Measurements from ENCODE around the gene PERCC1.
"Not testable (repeated sequence)": the region's sequence is repeated elsewhere in the genome, so short reads cannot be mapped to it uniquely, and the experiment has no call there.

PERCC1 gene

DNA sequence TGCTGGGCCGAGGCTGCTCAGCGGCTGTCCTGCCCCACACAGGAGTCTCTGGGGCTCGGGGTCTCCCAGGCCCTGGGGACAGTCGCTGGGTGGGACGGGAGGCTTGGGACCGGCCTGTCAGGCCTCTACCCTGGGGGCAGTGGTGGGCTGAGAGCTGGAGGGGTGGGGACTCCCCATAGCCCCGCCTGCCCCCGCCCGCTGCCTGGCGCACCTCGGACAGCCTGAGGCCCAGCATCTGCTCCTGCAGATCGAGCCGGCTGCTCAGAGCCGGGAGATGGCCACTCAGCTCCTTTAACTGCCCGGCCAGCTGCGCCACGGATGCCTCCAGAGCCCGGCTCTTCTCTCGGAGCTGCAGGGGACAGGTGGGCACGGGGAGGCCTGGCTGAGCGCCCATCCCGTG, 6.7 kb downstream of the PERCC1 start:
- H3K36me3 ChIP-seq (ENCODE audit: control insufficient read depth in 1 of 2, insufficient read depth in 2 of 2, low read length in 2 of 2), result no peaks in the 10 kb centered on the region
- H3K27ac ChIP-seq (ENCODE audit: low read length), result no peak overlapping the region
- H3K4me1 ChIP-seq (ENCODE audit: control insufficient read depth in 1 of 2, insufficient read depth in 2 of 2, low read length in 2 of 2), result no peaks in the 10 kb centered on the region
- no peaks in the 10 kb centered on the region for H3K9me3 ChIP-seq (ENCODE audit: control insufficient read depth in 1 of 2, low read length in 2 of 2)
- no peak overlapping the region for H3K4me3 ChIP-seq (ENCODE audit: low read depth in 1 of 2, low read length in 2 of 2)
- H3K27me3 ChIP-seq (ENCODE audit: low read depth, low read length), result no peaks in the 10 kb centered on the region

DNA sequence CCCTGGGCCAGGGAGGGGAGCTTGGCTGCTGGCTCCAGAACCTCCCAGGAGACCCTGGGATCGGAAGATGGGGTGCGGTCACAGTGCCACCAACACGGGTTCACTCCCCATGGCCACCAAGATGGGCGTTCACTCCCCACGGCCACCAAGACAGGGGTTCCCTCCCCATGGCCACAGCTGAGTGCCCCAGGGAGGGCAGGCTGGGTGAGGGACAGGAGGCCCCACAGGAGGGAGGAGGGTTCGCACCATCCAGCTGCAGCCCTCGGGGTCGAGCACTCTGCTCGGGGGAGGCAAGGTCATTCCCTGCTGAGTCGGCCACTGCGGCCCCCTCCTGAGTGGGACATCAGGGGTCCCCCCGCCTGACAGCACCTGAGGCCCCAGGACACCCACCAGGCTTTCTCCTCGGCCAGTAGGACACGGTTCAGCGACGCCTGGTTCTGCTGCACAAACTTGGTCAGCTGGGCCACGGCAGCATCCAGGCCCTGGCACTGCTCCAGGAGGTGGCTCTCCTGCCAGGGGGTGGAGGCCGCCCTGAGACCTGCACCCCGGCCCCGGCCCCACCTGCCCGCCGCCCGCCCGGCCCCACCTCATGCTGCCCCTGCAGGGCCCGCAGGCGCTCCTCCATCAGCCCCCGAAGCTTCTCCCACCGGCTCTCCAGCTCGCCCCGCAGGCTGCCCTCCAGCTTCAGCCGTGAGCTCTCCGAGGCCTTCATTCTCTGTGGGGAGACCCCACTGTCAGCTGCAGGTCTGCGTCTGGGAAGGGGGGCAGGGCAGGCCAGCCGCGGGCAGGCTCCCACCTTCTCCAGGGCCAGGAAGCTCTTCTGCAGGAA, 7.6 kb downstream of the PERCC1 start:
- no peaks in the 10 kb centered on the region for H3K4me1 ChIP-seq (ENCODE audit: control insufficient read depth in 1 of 2, insufficient read depth in 2 of 2, low read length in 2 of 2)
- no peaks in the 10 kb centered on the region for H3K36me3 ChIP-seq (ENCODE audit: control insufficient read depth in 1 of 2, insufficient read depth in 2 of 2, low read length in 2 of 2)

DNA sequence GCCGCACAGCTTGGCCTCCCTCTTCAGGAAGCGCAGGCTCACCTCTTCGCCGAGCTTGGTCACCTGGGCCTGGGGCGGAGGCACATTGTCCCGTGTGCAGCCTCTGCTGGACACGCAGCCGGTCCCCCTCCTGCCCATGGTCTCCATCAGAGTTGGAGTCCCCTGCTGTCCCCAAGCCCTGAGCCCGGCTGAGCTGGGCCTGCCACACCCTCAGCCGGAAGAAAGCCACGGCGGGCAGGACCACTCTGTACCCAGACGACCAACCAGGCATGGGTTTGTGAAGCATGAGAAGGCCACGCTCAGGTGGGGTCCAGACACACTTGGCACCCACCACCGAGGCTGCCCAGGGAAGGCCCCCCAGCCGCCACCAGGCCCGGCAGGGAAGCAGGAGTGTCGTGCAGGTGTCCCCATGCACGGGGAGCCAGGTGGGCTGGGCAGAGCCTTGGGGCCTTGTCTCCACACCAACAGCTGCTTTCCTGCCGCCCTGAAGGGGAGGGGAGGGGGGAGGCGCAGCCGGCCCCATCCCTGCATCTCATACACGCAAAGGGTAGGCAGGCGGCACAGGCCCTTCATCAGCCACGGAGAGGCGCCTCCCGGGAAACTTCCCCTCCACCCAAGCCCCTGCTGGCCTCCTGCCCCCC, 8.3 kb downstream of the PERCC1 start:
- Histone ChIP-seq H3K9me3 (ENCODE audit: control insufficient read depth in 1 of 2, low read length in 2 of 2) (no peaks in the 10 kb centered on the region), H3K4me1 (ENCODE audit: control insufficient read depth in 1 of 2, insufficient read depth in 2 of 2, low read length in 2 of 2) (no peaks in the 10 kb centered on the region), H3K27me3 (ENCODE audit: low read depth, low read length) (no peaks in the 10 kb centered on the region), H3K36me3 (ENCODE audit: control insufficient read depth in 1 of 2, insufficient read depth in 2 of 2, low read length in 2 of 2) (no peaks in the 10 kb centered on the region), H3K27ac (ENCODE audit: low read length) (no peak overlapping the region), H3K4me3 (ENCODE audit: low read depth in 1 of 2, low read length in 2 of 2) (no peak overlapping the region)

More for the DNA sequence above, 7.6 kb downstream of the PERCC1 start:
- Histone ChIP-seq H3K27ac (ENCODE audit: low read length) (no peak overlapping the region), H3K4me3 (ENCODE audit: low read depth in 1 of 2, low read length in 2 of 2) (no peak overlapping the region), H3K9me3 (ENCODE audit: control insufficient read depth in 1 of 2, low read length in 2 of 2) (no peaks in the 10 kb centered on the region), H3K27me3 (ENCODE audit: low read depth, low read length) (no peaks in the 10 kb centered on the region)

DNA sequence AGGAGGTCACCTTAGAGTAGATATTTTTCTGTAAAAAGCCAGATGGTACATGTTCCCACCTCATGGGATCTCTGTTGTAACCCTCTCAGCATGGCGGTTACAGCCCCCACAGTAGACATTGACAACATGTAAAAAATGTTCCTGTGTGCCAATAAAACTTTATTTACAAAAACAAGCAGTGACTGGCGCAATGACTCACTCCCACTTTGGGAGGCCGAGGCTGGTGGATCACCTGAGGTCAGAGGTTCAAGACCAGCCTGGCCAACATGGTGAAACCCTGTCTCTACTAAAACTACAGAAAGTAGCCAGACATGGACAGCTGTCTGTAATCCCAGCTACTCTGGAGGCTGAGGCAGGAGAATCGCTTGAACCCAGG, 8.8 kb downstream of the PERCC1 start:
- H3K9me3 ChIP-seq (ENCODE audit: control insufficient read depth in 1 of 2, low read length in 2 of 2); H3K36me3 ChIP-seq (ENCODE audit: control insufficient read depth in 1 of 2, insufficient read depth in 2 of 2, low read length in 2 of 2): not testable (repeated sequence)

DNA sequence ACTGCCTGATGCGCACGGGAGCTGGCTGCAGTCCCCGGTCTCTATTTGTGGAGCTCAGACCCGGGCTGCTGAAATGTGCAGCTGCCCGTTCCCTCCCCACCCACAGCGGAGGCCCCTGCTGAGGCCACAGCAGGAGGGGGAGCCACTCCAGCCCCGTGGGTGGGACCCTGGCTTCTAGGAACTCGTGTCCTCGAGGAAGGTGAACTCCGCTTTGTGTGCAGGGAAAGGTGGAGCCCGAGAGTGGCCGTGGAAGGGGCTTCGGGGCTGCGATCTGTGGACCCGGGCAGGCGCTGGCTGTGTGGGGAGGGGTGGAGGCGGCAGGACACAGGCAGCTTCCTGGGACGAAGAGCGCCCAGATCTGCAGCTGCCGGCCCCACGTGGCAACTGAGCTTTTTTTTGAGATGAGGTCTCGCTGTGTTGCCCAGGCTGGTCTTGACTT, 10.5 kb downstream of the PERCC1 start:
- no peaks in the 10 kb centered on the region for H3K4me1 ChIP-seq (ENCODE audit: control insufficient read depth in 1 of 2, insufficient read depth in 2 of 2, low read length in 2 of 2)
- H3K36me3 ChIP-seq (ENCODE audit: control insufficient read depth in 1 of 2, insufficient read depth in 2 of 2, low read length in 2 of 2), result peaks cover 0 to 11% of the 10 kb centered on the region in 2 donors
- no peak overlapping the region for H3K4me3 ChIP-seq (ENCODE audit: low read depth in 1 of 2, low read length in 2 of 2)
- H3K27me3 ChIP-seq (ENCODE audit: low read depth, low read length), result no peaks in the 10 kb centered on the region
- no peak overlapping the region for H3K27ac ChIP-seq (ENCODE audit: low read length)
- H3K9me3 ChIP-seq (ENCODE audit: control insufficient read depth in 1 of 2, low read length in 2 of 2), result no peaks in the 10 kb centered on the region

More for the DNA sequence above, 8.8 kb downstream of the PERCC1 start:
- H3K4me1 ChIP-seq (ENCODE audit: control insufficient read depth in 1 of 2, insufficient read depth in 2 of 2, low read length in 2 of 2); H3K4me3 ChIP-seq (ENCODE audit: low read depth in 1 of 2, low read length in 2 of 2); H3K27ac ChIP-seq (ENCODE audit: low read length); H3K27me3 ChIP-seq (ENCODE audit: low read depth, low read length): not testable (repeated sequence)

DNA sequence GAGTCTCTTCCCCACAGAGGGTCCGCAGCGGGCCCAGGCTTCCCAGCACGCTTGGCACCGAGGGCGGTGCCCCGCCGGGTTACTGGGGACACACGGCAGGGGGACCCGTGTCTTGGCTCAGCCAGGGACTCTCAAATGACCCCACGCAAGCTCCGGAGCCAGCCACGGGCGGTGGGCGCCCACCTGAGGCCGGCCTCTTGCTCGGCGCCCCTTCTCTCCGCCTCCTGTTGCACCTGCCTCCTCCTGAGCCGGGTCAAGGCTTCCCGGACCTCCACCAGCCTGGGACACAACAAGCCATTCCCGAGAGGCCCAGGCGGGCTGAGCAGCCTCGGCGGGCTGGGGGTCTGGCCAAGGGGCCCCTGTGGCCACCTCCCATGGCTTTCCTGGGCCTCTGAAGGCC, 11.8 kb downstream of the PERCC1 start:
- Histone ChIP-seq H3K27ac (ENCODE audit: low read length) (no peak overlapping the region), H3K9me3 (ENCODE audit: control insufficient read depth in 1 of 2, low read length in 2 of 2) (no peaks in the 10 kb centered on the region), H3K27me3 (ENCODE audit: low read depth, low read length) (no peaks in the 10 kb centered on the region), H3K4me3 (ENCODE audit: low read depth in 1 of 2, low read length in 2 of 2) (no peak overlapping the region), H3K4me1 (ENCODE audit: control insufficient read depth in 1 of 2, insufficient read depth in 2 of 2, low read length in 2 of 2) (no peaks in the 10 kb centered on the region), H3K36me3 (ENCODE audit: control insufficient read depth in 1 of 2, insufficient read depth in 2 of 2, low read length in 2 of 2) (peaks cover 0 to 24% of the 10 kb centered on the region in 2 donors)

DNA sequence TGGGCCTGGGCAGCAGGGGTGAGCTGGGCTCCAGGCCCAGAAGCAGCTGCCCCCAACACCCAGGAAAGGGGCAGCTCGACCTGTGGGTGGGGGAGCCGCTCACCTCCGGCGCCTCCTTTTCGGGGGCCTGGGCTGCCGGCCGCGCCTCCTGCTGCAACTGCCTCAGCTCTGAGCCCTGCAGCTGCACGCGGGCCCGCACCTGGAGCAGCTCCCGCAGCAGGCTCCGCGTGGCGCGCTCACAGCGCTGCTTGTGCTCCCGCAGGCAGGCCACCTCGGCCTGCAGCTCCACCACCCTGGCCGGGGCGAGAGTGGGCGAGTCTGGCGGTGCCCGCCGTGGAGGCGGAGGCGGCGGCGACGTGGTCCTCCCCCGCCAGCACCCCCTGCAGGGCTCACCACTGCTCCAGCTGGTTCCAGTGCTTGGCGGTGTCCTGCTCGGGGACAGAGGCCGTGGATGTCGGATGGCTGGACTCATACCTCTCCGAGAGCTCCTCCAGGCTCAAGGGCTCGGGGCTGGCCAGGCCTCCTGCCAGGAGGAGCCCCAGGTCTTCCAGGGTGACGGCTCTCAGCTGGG, 12.6 kb downstream of the PERCC1 start:
- Histone ChIP-seq H3K4me3 (ENCODE audit: low read depth in 1 of 2, low read length in 2 of 2) (no peak overlapping the region), H3K4me1 (ENCODE audit: control insufficient read depth in 1 of 2, insufficient read depth in 2 of 2, low read length in 2 of 2) (no peaks in the 10 kb centered on the region), H3K27me3 (ENCODE audit: low read depth, low read length) (no peaks in the 10 kb centered on the region), H3K27ac (ENCODE audit: low read length) (no peak overlapping the region), H3K36me3 (ENCODE audit: control insufficient read depth in 1 of 2, insufficient read depth in 2 of 2, low read length in 2 of 2) (peaks cover 0 to 31% of the 10 kb centered on the region in 2 donors), H3K9me3 (ENCODE audit: control insufficient read depth in 1 of 2, low read length in 2 of 2) (no peaks in the 10 kb centered on the region)

DNA sequence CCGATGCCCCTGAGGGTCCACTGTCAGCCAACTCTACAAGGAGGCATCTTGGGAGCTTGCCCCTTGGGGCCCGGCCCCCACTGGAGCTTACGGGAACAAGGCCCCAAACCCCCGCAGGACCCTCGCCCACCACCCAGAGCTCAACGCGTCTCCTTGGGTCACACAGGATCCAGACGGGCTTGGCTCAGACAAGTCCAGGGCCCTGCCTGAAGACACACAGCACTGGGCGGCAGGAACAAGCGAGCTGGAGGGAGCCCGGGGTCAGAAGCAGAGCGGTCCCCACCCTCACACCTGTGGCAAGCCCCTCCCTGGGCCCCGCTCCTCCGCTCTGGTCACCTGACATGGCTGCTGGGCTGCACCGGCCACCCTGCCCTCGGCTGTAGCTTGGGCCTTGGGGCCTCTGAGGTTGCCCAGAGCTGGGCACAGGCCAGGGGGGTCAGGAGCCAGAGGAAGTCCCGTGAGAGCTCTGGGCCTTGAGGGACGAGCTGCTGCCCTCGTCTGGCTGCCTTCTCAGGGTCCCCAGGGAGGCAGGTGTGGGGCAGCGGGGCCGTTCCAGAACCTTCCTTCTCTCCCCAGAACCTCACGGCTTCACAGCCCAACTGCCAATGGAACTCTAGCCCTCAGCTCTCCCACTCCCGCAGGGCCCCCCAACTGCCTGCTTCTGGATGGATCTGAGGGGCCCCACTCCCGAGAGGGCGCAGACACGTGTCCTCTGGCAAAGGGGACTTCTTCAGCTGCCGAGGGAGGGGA, 13.3 kb downstream of the PERCC1 start, which contains the start of gene CCDC154:
CCDC154 (minus strand) TSS at position 577 of the 750 bp plus-strand sequence; CDS start at position 343, 234 bp downstream.
- no peaks in the 10 kb centered on the region for H3K27me3 ChIP-seq (ENCODE audit: low read depth, low read length)
- no peak within 1 kb of the TSS for H3K27ac ChIP-seq (ENCODE audit: low read length)
- no peaks in the 10 kb centered on the region for H3K9me3 ChIP-seq (ENCODE audit: control insufficient read depth in 1 of 2, low read length in 2 of 2)
- no peaks in the 10 kb centered on the region for H3K4me1 ChIP-seq (ENCODE audit: control insufficient read depth in 1 of 2, insufficient read depth in 2 of 2, low read length in 2 of 2)
- peaks cover 0 to 38% of the 10 kb centered on the region in 2 donors for H3K36me3 ChIP-seq (ENCODE audit: control insufficient read depth in 1 of 2, insufficient read depth in 2 of 2, low read length in 2 of 2)
- H3K4me3 ChIP-seq (ENCODE audit: low read depth in 1 of 2, low read length in 2 of 2), result no peak within 1 kb of the TSS

DNA sequence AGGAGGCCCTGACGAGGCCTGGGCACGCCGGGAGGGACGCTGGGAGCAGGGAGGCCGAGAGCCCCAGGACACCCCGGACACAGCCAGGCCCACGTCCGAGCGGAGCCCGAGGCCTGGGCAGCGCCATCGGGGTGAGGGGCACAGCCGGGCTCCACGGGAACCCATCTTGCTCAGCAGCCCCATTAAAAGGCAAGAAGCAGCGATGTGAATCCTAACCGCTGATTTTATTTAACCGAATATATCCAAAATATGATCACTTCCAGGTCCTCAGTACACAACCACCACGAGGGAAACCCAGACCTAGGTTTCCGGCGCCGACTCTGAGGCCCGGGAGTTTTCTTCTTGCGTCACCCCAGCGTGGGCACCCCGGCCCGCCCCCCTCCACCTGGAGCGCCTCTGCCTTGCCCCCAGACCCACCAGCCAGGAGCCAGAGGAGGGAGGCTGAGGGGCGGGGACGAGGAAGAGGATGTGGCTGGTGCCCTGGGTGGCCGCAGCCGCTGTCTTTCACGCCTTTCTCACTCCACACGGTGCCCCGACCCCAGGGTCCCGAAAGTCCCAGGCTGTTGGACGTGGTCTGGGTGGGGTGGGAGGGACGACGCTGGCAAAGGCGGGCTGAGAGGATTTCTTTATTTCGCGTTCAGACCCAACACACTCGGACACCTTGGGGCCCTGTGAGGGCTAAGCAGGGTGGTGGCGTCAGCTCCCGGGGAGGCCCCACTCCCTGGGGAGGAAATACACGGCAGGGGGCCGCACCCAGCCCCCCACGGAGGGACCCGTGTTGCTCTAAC, 14.0 kb downstream of the PERCC1 start:
- peaks cover 0 to 45% of the 10 kb centered on the region in 2 donors for H3K36me3 ChIP-seq (ENCODE audit: control insufficient read depth in 1 of 2, insufficient read depth in 2 of 2, low read length in 2 of 2)
- no peaks in the 10 kb centered on the region for H3K4me1 ChIP-seq (ENCODE audit: control insufficient read depth in 1 of 2, insufficient read depth in 2 of 2, low read length in 2 of 2)

DNA sequence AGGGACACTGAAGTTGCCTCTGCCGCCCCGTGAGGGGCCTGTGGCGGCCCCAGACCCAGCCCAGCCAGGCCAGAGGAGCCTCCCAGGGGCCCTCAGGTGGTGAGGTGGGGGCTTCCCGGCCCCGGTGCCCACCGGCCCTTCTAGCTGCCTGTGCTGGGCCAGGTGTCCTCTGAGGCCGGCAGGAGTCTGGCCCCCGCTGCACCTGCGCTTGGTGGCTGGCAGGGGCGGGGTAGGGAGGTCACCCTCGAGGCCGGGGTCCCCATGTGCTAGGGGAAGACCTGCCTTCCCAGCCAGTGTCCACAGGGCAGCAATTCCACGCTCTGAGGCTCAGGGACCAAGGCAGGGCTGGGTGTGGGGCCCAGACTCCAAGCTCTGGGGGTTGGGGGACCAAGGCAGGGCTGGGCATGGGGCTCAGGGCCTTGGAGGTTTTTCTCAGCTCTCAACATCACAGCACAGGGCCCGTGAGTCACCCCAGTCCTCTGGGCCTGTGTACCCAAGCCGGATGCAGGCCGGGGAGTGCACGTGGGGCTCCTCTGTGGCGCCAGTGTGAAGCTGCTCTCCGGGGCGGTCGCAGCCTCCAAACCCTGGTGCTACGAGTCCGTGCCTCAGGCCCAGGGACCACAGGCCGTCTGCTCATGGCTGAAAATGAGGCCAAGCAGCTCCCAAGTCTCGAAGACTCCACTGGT, 14.8 kb downstream of the PERCC1 start:
- Histone ChIP-seq H3K27ac (ENCODE audit: low read length) (no peak overlapping the region), H3K4me1 (ENCODE audit: control insufficient read depth in 1 of 2, insufficient read depth in 2 of 2, low read length in 2 of 2) (no peaks in the 10 kb centered on the region), H3K36me3 (ENCODE audit: control insufficient read depth in 1 of 2, insufficient read depth in 2 of 2, low read length in 2 of 2) (peaks cover 0 to 53% of the 10 kb centered on the region in 2 donors), H3K4me3 (ENCODE audit: low read depth in 1 of 2, low read length in 2 of 2) (no peak overlapping the region), H3K9me3 (ENCODE audit: control insufficient read depth in 1 of 2, low read length in 2 of 2) (no peaks in the 10 kb centered on the region), H3K27me3 (ENCODE audit: low read depth, low read length) (no peaks in the 10 kb centered on the region)

More for the DNA sequence above, 14.0 kb downstream of the PERCC1 start:
- Histone ChIP-seq H3K9me3 (ENCODE audit: control insufficient read depth in 1 of 2, low read length in 2 of 2) (no peaks in the 10 kb centered on the region), H3K4me3 (ENCODE audit: low read depth in 1 of 2, low read length in 2 of 2) (no peak overlapping the region), H3K27me3 (ENCODE audit: low read depth, low read length) (no peaks in the 10 kb centered on the region), H3K27ac (ENCODE audit: low read length) (no peak overlapping the region)

Measured in muscle layer of duodenum (tissue), 2 donors.